Neural cell (in vitro differentiated cells): Measurements from ENCODE around the gene NUP54.

Experiments used
- CTCF ChIP-seq: fragments of 450-650 bp; IDR thresholded peaks from 2 replicates; pipeline ENCODE4 v1.5.1; 2014; ENCODE audit warnings: antibody characterized with exemption, mild to moderate bottlenecking, moderate library complexity; ENCODE audit not compliant: poor library complexity, severe bottlenecking
- POLR2AphosphoS5 ChIP-seq: IDR thresholded peaks from 2 replicates; pipeline ENCODE4 v1.6.1; 2012

DNA sequence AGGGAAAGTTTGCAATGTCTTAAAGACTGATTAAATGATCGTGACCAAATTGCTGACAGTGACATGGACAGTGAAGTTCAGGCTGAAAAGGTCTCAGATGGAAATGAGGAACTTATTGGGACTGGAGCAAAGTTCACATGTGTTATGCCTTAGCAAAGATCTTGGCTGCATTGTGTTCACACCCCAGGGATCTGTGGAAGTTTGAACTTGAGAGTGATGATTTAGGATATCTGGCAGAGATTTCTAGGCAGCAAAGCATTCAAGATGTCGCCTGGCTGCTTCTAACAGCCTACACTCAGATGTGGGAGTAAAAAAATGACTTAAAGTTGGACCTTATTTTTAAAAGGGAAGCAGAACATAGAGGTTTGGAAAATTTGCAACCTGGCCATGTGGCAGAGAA, 44.0 kb upstream of the NUP54 start:
- no peak for TF ChIP-seq CTCF
- no peak for TF ChIP-seq POLR2AphosphoS5
